Uterus (tissue), 4 donors: ENCODE data around the gene CD300A. TPM values are rescaled to one million over a fixed set of nuclear protein-coding genes. Genes with fewer than 3 reads are reported as not detected.

Experiments used
- DNase-seq, 2 donors: peaks; one replicate each; pipeline ENCODE4 v3.0.0-alpha.2; 2019 to 2020
- H3K27ac ChIP-seq, 2 donors: fragments of 200-600 bp; sonication (generic); 1 replicate in 1 of 2; 2 replicates in 1 of 2; pipeline ENCODE4 v1.5.1; 2016 to 2018
- H3K27me3 ChIP-seq, 2 donors: fragments of 200-600 bp; sonication (generic); one replicate each; pipeline ENCODE4 v1.5.1; 2018 to 2019; ENCODE audit warnings: control low read depth in 1 of 2
- H3K36me3 ChIP-seq, 2 donors: fragments of 200-600 bp; sonication (generic); one replicate each; pipeline ENCODE4 v1.5.1; 2019; ENCODE audit warnings: control low read depth in 1 of 2
- H3K4me1 ChIP-seq, 2 donors: fragments of 200-600 bp; sonication (generic); one replicate each; pipeline ENCODE4 v1.5.1; 2018 to 2019; ENCODE audit warnings: control low read depth in 1 of 2
- H3K4me3 ChIP-seq, 2 donors: fragments of 200-600 bp; sonication (generic); 1 replicate in 1 of 2; 2 replicates in 1 of 2; pipeline ENCODE4 v1.5.1; 2018 to 2019; ENCODE audit warnings: mild to moderate bottlenecking in 1 of 2
- H3K9me3 ChIP-seq, 2 donors: fragments of 200-600 bp; sonication (generic); one replicate each; pipeline ENCODE4 v1.5.1; 2019; ENCODE audit warnings: control low read depth in 1 of 2
- CTCF ChIP-seq, 4 experiments: fragments of 200-600 bp in 2 of 4; fragments of 450-650 bp in 2 of 4; sonication (generic) in 2 of 4; IDR thresholded peaks; one replicate each; pipeline ENCODE4 v1.5.1; 2016 to 2019; ENCODE audit warnings: antibody characterized with exemption in 4 of 4, mild to moderate bottlenecking in 2 of 4, moderate library complexity in 1 of 4
- POLR2A ChIP-seq, 2 donors: fragments of 450-650 bp; IDR thresholded peaks; one replicate each; pipeline ENCODE4 v1.6.1; 2016; ENCODE audit warnings: antibody characterized with exemption in 2 of 2, mild to moderate bottlenecking in 1 of 2, moderate library complexity in 1 of 2
- intact Hi-C: fragments of 100-400 bp; cut with DNase I; formaldehyde crosslinking; loops from one replicate; pipeline ENCODE4 v1.15.1; 2023; ENCODE audit warnings: low total_unique reads
- total RNA-seq, 4 donors: library from RNA; depleted of rRNA in 3 of 4; stranded (reverse); fragments of >200 nt in 3 of 4; gene quantifications; one replicate each; pipeline versions ENCODE4 v1.1.0 to v1.2.4, GENCODE V29; 2014 to 2023
- donor health status: DM: yes; HTN: yes; CAD: no.

The CD300A gene
- total RNA-seq, 4 donors from 2014 or later = 3.2 to 10.9 (median 4.0) TPM; not detected in 1

GRCh38 chr17:74466828-74467184 is 372 bp downstream of the CD300A start:
- no peak overlapping the region for H3K27ac ChIP-seq
- no peaks in the 10 kb centered on the region for H3K27me3 ChIP-seq
- H3K9me3 ChIP-seq = no peaks in the 10 kb centered on the region
- no peaks in the 10 kb centered on the region for H3K36me3 ChIP-seq
- no peak for DNase-seq
- intact Hi-C loops = no loop called here
- H3K4me3 ChIP-seq = no peak overlapping the region
- TF ChIP-seq POLR2A (IDR thresholded peaks at IDR 0.05) (no peak), CTCF (IDR thresholded peaks at IDR 0.05) (no peak)
- H3K4me1 ChIP-seq = no peaks in the 10 kb centered on the region

GRCh38 chr17:74467221-74467951 is 952 bp downstream of the CD300A start:
- TF ChIP-seq CTCF (IDR thresholded peaks at IDR 0.05) = no peak
- no peak for TF ChIP-seq POLR2A (IDR thresholded peaks at IDR 0.05)
- no peaks in the 10 kb centered on the region for H3K27me3 ChIP-seq
- no peaks in the 10 kb centered on the region for H3K36me3 ChIP-seq
- intact Hi-C loops = no loop called here
- no peak overlapping the region for H3K4me3 ChIP-seq
- no peaks in the 10 kb centered on the region for H3K9me3 ChIP-seq
- no peaks in the 10 kb centered on the region for H3K4me1 ChIP-seq
- H3K27ac ChIP-seq = no peak overlapping the region
- DNase-seq = no peak

GRCh38 chr17:74471341-74471740 is 4.9 kb downstream of the CD300A start:
- H3K4me1 ChIP-seq = no peaks in the 10 kb centered on the region
- DNase-seq = no peak
- no peak overlapping the region for H3K27ac ChIP-seq
- H3K4me3 ChIP-seq = no peak overlapping the region
- H3K27me3 ChIP-seq = no peaks in the 10 kb centered on the region
- intact Hi-C loops = no loop called here
- H3K36me3 ChIP-seq = no peaks in the 10 kb centered on the region
- no peaks in the 10 kb centered on the region for H3K9me3 ChIP-seq
- TF ChIP-seq CTCF (IDR thresholded peaks at IDR 0.05) = no peak
- no peak for TF ChIP-seq POLR2A (IDR thresholded peaks at IDR 0.05)

GRCh38 chr17:74472890-74473289 is 6.5 kb downstream of the CD300A start:
- intact Hi-C loops = no loop called here
- H3K4me3 ChIP-seq = no peak overlapping the region
- no peaks in the 10 kb centered on the region for H3K36me3 ChIP-seq
- TF ChIP-seq CTCF (IDR thresholded peaks at IDR 0.05) (no peak), POLR2A (IDR thresholded peaks at IDR 0.05) (no peak)
- H3K9me3 ChIP-seq = no peaks in the 10 kb centered on the region
- H3K4me1 ChIP-seq = no peaks in the 10 kb centered on the region
- H3K27ac ChIP-seq = no peak overlapping the region
- H3K27me3 ChIP-seq = no peaks in the 10 kb centered on the region
- no peak for DNase-seq

GRCh38 chr17:74473294-74473693 is 6.9 kb downstream of the CD300A start:
- Histone ChIP-seq H3K9me3 (no peaks in the 10 kb centered on the region), H3K36me3 (no peaks in the 10 kb centered on the region), H3K27ac (no peak overlapping the region), H3K4me1 (no peaks in the 10 kb centered on the region), H3K4me3 (no peak overlapping the region), H3K27me3 (no peaks in the 10 kb centered on the region)
- intact Hi-C loops = no loop called here
- DNase-seq = no peak
- no peak for TF ChIP-seq POLR2A (IDR thresholded peaks at IDR 0.05)
- TF ChIP-seq CTCF (IDR thresholded peaks at IDR 0.05) = no peak
